Adrenal gland (tissue), 5 donors: ENCODE results near the gene ENAH.
"Not testable (repeated sequence)": the region's sequence is repeated elsewhere in the genome, so short reads cannot be mapped to it uniquely, and the experiment has no call there.

Source experiments
- POLR2A ChIP-seq, 2 donors: fragments of 450-650 bp; IDR thresholded peaks; one replicate each; pipeline ENCODE4 v1.6.1; 2017; ENCODE audit warnings: antibody characterized with exemption in 2 of 2, mild to moderate bottlenecking in 2 of 2, moderate library complexity in 1 of 2
- TF ChIP-seq, protein P1 (sequence below), 6 experiments: fragments of 450-650 bp in 4 of 6; fragments of 200-600 bp in 2 of 6; sonication (generic) in 1 of 6; IDR thresholded peaks; 1 replicate in 5 of 6; 2 replicates in 1 of 6; pipeline versions ENCODE4 v1.5.1 to v1.8.0; 2016 to 2021; ENCODE audit warnings: antibody characterized with exemption in 6 of 6, mild to moderate bottlenecking in 2 of 6, moderate library complexity in 1 of 6
- donor health status: DM: no; HTN: no; CAD: no.

DNA sequence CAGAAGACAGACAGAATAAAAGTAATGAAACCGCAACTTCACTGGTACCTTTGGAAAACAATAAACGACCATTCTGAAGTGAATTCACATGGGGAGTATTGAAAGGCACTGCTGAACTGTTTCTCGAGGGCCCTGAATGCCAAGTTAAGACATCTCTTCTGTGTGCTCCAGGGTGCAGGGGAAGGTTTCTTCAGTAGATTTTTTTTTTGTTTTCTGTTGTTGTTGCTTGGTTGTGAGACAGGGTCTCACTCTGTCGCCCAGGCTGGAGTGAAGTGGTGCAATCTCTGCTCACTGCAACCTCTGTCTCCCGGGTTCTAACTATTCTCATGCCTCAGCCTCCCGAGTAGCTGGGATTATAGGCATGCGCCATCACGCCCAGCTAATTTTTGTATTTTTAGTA, 15.9 kb downstream of the ENAH start:
- TF ChIP-seq, protein P1, sequence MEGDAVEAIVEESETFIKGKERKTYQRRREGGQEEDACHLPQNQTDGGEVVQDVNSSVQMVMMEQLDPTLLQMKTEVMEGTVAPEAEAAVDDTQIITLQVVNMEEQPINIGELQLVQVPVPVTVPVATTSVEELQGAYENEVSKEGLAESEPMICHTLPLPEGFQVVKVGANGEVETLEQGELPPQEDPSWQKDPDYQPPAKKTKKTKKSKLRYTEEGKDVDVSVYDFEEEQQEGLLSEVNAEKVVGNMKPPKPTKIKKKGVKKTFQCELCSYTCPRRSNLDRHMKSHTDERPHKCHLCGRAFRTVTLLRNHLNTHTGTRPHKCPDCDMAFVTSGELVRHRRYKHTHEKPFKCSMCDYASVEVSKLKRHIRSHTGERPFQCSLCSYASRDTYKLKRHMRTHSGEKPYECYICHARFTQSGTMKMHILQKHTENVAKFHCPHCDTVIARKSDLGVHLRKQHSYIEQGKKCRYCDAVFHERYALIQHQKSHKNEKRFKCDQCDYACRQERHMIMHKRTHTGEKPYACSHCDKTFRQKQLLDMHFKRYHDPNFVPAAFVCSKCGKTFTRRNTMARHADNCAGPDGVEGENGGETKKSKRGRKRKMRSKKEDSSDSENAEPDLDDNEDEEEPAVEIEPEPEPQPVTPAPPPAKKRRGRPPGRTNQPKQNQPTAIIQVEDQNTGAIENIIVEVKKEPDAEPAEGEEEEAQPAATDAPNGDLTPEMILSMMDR (IDR thresholded peaks at IDR 0.05): not testable (repeated sequence)
- not testable (repeated sequence) for TF ChIP-seq POLR2A (IDR thresholded peaks at IDR 0.05)
